GM11168 (cell line): ENCODE results near the gene ACY1.

ENCODE experiments used
- in situ Hi-C: fragments of 300-500 bp; cut with MboI; formaldehyde crosslinking; loops from one replicate; pipeline ENCODE4 v1.12.0; 2022; ENCODE audit warnings: low sequenced_read_pairs; ENCODE audit not compliant: unreplicated experiment

ACY1 gene

DNA sequence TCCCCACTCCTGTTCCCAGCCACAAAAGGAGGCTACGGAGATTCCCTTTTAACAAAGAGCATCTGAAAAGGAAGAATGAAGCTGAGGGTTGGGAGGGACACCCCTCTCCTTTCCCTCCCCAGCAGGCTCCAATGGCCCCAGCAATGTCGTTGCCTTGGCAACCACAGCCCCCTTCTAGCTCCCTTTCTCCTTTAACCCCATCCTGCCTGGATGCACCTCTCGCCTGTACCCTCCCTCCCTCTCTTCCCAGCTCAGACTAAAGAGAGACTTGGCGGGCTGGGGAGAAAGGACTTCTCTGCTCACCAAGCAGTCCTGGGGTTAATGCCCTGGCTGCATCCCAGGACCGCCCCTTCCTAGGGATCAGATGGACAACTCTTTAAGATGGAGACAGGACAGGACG lies 19.4 kb downstream of the ACY1 start:
- in situ Hi-C loops: loop anchor here (5.0 kb wide), 1 partner anchor 140 kb away; no protein-coding TSS in a partner anchor

DNA sequence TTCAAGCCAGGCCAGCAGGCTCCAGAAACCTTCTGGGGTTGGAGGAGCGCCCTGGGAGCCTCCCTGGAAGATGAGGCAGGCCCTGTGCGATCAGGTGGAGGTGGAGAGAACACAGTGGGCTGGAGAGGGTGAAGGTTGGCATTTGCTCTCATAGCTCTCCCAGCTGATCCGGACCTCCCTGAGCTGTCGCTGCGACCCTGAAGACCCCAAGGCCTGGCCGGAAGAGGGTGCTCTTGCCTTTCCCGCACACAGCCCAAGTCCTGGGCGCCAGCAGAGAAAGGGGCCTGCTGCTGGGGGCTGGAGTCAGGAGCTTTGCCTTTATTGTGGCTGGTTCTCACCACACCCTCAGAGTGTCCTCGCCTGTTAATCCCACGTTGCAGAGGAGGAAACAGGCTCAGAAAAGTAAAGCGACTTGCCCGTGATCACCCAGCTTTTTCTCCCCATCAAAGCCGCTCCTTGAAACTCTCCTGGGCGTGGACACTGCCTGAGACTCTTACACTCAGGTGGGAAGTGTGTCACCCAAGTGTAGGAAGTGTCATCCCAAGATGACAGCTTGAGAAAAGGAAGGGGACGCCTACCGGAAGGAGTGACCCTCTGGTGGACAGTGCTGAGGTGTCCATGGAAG lies 20.9 kb downstream of the ACY1 start:
- in situ Hi-C loops: loop anchor here (5.0 kb wide), 1 partner anchor 138 kb away; no protein-coding TSS in a partner anchor

DNA sequence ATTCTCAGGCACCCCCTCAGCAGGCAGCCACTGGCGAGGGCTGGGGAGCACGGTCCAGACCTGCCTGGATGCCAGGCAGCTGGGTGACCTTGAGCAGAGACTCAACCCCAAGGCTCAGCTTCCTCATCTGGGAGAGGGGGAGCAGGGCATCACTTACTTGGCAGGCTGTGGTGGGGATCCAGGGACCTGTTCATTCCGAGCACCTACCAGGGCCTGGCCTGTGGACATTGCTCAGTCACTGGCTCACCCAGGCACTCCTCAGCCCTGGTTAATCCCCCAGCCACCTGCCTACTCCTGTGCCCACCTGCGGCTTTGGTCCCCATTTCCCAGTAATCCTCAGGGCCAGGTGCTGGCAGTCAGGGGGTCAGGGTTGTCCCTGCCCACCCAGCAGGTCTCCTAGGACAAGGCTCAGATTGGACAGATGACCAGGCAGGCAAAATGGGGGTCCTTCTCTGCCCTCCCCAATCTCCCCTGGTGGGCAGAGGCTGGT lies 21.6 kb downstream of the ACY1 start:
- in situ Hi-C loops: loop anchor here (5.0 kb wide), 1 partner anchor 137 kb away; no protein-coding TSS in a partner anchor

DNA sequence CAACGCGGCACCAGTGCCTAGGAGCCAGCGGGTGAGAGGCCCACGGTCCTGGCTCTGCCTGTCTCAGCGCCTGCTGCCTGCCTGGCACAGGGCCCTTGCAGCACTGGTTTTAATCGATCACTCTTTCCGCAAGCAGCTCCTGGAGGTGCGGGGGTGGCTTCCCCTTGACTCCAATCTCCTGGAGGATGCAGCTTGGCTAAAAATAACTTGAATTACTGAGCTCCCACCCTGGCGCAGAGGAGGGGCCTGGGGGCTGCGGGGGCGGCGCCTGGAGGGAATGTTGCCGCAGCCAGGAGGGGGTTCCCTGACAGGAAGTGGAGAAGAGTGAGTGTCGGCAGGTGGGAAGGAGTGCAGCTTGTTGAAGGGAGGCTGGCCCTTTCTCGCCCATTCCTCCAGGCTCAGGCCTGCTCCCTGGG lies 22.2 kb downstream of the ACY1 start:
- in situ Hi-C loops: no loop called here

DNA sequence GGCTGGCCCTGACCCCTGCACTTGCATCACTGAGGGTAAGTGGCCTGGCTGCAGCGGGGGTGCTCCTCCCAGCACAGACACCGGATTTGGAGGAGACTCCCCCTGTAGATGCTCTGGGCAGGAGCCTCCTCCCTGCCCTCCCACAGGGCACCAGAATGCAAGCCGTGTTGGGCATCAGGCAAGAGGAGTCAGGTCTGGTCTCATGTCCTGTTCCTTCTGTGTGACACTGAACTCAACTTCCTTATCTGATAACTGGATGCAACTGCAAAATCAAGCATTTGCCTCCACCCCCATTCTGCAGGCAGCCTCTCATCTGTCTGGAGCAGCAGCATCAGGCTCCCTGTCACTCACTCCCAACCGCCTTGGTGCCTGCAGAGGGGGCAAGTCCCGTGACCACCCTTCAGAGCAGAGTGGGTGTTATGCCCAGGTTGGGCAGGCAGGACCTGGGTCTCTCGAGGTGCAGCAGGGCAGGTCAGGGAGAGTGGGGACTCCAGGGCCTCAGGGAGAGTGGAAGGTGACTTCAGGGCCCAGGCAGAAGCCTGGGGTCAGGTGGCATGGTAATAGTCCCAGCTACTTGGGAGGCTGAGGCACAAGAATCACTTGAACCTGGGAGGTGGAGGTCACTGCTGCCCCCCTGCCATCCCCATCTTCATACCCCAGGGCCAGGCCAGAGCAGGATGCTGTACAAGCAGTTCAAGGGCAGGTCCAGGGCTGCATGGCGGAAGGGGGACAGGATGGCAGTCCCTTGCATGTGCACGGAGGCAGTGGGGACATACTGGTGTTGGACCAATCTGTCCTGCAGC lies 22.9 kb downstream of the ACY1 start:
- in situ Hi-C loops: no loop called here

DNA sequence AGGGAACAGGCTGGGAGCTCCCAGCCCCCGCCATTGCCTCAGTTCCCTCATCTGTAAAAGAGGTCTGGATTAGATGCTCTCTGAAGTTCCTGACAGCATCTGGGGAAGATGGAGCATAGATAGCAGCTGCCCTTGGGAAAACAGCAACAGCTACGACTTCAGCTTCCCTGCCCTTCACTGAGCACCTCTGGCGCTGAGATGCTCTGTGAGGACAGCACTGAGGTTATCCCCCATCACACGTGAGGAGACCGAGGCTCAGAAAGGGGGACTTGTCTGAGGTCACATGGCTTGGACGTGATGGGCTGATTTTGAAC lies 23.4 kb downstream of the ACY1 start:
- in situ Hi-C loops: no loop called here

DNA sequence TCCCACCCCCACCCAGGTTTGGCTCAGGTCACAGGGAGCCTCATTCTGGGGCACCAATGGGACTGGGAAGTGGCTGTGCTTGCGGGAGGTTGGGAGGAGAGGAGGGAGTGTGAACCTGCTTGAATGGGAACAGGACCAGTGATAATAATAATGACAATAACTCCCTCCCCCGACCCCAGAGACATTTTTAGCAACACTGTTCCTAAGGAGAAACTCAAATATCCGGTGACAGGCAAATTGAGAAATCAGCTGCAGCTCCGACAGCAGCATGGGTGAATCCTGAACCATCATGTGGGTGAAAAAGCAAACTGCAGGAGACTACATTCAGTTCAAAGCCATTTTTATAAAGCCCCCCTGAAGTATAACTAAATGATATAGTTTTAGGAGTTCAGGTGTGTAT lies 24.0 kb downstream of the ACY1 start:
- in situ Hi-C loops: no loop called here

DNA sequence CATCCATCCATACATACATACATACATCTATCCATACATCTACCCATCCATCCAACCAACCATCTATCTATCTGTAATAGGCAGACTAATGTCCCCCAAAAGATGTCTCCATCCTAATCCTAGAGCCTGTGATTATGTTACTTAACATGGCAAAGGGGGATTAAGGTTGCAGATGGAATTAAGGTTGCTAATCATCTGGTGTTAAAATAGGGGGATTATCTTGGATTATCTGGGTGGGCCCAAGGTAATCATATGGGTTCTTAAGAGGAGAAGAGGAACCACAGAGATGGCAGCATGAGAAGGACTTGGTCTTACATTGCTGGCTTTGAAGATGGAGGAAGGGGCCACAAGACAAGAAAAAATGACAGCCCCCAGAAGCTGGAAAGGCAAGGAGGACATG lies 27.1 kb downstream of the ACY1 start:
- in situ Hi-C loops: no loop called here

DNA sequence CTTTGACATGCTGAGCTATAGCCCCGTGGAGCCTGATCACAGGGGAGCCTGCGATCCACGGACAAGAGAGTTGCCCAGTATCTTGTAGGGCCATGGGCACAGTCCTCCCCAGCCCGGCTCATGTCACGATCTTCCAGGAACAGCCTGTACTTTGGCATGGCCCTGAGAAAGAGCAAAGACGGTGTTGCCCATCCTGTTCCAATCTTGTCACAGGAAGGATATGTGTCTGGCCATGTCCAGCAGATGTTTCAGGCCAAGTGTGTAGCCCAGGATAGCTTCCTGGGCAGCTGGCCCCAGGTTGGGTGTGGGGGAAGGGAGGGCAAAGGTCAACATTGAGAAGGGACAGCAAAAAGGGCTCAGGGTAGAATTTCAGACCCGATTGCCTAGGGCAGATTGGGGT lies 29.4 kb downstream of the ACY1 start:
- in situ Hi-C loops: no loop called here

DNA sequence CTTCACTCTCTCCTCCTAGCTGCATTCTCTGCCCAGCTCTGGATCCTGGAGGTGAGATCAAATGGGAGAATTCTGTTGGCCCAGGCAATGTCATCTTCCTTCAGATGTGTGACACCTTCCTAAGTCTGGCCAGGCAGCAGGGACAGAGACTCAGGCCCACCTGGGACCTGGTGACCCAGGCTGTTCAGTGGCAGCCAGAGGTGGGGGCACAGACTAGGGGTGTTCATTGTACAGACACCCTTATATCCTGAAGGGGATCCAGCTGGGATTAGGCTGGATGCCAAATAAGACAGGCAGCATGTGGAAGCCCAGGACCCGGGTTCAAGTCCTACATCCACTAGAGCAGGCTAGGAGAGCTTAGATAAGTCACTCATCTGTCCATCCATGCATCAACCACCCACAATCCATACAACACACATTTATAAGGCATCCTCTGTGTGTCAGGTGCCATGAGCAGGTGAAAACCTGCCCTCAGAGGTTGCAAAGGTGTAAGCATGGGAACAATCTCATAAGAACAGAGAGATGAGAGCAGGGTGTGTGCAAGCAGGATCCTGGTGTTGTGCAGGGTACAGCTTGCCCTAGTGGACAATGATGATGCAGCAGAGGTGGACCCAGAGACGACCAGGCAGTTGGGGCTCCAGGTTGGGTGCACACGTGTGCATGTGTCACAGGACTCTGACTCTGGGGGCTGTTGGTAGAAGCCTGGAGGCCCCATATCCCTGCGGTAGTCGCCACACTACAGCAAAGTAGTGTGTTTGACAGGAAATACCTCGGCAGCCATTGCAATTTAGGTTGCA lies 30.7 kb downstream of the ACY1 start:
- in situ Hi-C loops: no loop called here

DNA sequence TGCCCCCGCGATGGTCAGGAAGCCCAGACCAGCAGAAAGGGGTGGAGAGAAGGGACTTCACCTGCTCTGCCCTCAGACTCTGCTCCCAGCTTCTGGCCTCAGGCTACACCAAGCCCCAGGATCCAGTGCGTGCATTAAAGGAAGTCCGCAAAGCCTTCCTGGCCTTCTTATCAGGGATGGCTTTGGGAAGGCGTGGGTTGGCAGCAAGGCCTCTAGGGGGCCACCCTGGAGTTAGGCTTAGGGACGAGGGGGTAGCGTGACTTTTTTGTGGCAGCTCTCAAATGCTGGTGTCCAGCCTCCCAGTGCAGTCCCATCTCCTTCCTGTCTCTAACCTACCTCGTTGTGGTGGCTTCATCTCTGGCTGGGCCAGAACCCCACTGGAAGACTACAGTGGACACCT lies 31.3 kb downstream of the ACY1 start:
- in situ Hi-C loops: no loop called here

DNA sequence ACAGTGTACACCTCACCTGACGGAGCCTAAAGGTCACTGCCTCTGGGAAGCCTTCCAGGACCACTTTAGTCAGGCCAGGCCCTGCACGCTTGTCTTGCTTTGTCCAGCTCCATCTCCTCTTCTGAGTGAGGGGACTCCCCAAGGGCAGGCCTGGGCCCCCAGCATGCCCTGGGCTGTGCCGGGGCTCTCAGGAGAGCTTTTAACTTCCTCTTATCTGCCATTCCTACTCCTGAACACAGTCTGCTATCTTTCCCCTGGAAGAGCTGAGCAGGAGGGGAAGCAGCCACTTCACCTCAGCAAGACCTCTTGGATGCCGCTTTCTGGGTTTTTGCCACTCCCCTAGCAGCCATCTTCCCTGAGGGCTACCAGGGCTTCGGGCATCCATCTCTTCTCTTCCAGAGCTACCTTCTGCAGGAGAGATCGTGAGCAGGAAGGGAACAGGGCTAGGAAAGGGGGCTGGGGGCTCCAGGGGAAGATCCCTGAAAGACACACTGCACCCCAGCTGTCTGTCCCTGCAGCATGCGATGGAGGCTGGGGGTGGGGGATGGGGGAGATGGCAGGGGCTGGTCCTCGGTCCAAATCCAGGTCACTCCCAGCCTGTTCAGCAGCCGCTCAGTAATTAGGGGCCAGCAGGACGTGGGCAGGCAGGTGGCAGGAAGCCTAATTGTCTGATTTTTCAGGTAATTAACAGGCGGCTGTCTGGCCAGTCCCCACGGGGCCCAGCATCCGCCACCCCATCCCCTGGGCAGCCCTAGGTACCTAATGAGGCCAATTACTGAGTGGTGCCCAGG lies 32.3 kb downstream of the ACY1 start:
- in situ Hi-C loops: no loop called here

DNA sequence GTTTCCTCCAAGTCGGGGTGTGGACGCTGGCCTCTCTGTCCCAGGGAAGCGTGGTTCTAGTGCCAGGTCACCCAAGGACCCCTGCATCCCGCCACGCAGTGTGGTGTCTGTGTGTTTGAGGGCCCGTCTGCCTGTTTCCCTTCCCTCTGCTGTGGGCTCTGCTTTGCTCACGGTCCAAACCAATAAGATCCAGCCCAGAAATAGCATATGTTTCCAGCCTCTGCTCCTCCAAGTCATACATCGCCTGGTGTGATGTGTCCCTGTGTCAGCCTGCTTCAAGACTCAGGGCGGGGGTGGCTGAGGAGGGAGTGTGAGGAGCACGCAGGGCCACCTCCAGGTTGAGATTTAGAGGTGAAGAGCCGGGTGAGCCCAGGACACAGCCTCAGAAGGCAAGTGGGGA lies 34.3 kb downstream of the ACY1 start:
- in situ Hi-C loops: no loop called here

DNA sequence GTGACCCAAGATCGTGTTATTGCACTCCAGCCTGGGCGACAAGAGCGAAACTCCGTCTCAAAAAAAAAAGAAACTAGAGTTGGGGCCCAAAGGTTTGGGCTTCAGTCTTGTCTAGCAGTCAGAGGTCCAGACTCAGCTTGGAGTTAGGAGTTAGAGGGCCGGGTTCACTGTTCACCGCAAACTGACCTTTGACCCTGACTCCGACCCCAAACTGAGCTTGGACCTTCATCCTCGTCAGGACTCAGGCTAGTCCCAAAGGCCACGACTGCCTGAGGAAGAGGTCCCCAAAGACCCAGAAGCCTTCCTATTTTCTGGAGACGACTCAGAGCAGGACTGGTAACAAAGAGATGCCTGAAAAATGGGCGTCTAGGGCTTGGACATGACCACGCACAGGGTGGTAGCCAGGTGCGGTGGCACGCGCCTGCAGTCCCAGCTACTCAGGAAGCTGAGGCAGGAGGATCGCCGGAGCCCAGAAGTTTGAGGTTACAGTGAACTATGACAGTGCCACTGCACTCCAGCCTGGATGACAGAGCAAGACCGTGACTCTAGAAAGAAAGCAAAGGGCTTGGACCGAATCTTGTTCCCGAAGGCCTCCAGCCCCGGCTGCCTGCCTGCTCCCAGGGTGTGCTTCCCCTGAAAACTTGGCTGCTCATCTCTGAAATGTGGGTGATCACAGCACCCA lies 35.1 kb downstream of the ACY1 start:
- in situ Hi-C loops: no loop called here

DNA sequence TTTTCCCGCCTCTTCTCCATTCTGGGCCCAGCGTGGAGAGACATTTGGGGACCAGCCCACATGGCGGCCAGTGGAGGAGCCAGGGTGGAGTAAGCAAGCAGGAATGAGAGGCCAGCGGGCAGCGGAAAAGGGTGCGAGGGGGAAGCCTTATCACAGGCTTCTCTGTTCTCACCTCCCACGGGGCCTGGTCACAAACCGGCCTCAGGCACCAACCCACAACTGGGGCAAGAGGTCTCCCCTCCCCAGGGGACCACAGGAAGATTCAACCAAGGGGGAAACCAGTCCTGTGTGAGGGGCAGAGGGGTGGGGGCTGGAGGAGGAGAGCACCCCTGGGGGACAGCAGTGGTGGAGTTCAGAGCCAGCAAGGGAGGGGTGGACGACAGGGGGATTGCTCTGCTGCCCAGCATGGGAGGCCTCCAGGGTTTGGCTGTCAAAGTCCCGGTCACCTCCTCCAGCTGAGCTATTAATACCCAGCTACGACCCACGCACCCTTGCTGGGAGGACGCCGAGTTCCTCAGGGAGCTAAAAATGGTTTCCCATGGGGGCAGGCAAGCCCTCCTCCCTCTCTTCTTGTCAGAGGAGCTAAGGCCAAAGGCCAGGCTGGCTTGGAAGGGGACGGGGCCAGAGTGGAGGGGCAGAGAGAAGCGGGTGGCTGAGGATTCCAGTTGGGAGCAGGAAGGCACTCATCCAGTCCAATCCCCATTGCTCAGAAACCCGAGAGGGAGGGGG lies 36.2 kb downstream of the ACY1 start:
- in situ Hi-C loops: no loop called here

DNA sequence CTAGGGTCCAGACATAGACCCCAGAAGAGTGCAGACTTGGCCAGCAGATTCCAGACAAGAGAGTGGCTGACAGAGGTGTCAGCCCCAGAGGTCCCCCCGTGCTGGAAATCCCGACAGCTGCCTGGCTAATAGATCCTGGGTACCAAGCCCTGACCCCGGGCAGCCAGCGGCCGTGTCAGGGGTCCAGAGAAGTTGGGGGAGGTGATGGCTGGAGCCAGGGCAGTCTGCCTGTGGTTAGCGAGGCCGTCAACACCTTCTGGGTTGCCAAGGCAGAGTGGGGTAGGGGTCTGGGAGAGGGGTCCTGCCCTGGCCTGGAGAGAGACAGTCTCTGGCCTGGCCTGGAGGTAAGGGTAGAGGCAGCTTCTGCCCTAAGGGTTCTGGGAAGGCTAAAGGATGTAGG lies 37.5 kb downstream of the ACY1 start:
- in situ Hi-C loops: no loop called here

DNA sequence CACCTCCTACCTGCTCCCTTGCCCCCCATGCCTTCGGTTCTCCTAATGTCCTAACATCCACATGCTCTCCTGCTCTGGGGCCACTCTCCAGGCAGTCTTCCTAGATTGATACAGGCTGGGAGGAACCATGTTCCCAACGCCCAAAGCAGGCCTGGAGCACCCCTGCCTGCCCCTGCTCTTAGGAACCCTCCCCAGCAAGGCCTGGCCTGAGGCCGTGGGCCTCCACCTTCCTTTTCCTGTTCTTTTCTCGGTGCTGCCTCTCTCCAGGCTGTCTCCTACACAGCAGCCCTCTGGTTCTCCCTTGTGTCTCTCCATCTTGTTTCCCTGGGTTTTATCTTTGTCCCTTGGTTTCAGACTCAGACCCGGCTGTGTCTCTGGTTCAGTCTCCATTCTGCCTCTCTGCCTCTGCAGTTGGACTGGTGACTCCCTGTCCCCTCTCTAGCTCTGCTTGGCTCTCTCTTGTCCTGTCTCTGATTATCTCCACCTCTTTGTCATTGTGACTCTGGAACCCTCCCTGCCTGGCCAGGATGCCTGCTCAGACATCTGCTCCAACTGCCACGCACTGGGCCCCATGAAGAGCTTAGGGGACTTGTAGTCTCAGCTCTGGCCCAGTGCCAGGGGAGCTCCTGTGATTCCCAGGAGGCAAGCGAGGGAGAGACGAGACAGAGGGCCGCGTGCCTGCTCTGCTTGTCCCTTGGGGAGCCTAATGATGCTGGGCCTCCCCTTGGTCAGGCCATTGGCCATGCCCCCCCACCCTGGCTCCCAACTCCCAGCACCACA lies 38.3 kb downstream of the ACY1 start:
- in situ Hi-C loops: no loop called here

DNA sequence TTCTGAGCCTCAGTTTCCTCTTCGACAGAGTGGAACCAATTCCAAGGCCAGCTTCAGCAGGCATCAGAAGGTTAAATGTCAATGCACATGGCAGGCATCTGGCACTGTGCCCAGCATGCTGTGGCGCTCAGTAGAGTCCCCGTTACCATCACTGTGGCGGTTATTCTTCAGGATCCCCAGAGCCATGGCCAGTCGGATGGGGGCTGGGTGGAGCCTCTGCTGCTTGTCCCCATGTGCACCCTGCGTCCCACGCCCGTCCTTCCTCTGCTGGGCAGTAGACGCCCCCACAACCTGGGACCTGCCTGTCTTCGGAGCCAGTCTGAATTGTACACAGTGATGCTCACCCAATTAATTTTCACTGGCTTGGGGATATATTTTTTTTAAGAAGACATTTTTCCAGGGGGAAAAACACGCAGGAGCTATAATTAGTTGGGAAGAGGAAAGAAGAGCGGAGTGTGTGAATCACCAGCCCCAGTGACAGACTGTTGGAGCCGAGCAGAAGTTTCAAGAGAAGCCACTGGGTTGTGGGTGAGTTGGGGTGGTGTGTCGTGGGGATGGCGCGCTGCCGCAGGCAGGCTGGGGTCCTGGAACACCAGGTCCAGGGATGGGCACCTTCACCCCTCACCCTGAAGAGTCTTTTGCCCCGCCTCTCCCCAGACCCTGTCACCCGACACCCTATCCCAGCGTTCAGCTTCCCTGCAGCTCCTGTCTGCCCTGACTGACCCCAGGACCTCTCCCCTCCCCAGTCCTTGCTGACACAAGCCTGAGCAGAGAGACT lies 39.2 kb downstream of the ACY1 start:
- in situ Hi-C loops: no loop called here
